Esophagus squamous epithelium (tissue), 4 donors: ENCODE results near the gene SKI.

Experiments
- CTCF ChIP-seq, 6 experiments: fragments of 450-650 bp in 4 of 6; fragments of 200-600 bp in 2 of 6; sonication (generic) in 2 of 6; IDR thresholded peaks; one replicate each; pipeline ENCODE4 v1.5.1; 2016 to 2019; ENCODE audit warnings: antibody characterized with exemption in 6 of 6, mild to moderate bottlenecking in 4 of 6, moderate library complexity in 4 of 6
- POLR2A ChIP-seq, 4 donors: fragments of 450-650 bp; IDR thresholded peaks; one replicate each; pipeline ENCODE4 v1.6.1; 2017; ENCODE audit warnings: antibody characterized with exemption in 4 of 4, mild to moderate bottlenecking in 4 of 4, moderate library complexity in 3 of 4

- TF ChIP-seq CTCF (IDR thresholded peaks at IDR 0.05) (no peak), POLR2A (IDR thresholded peaks at IDR 0.05) (peak in 1 of 4 donors; percentile 34)
These were observed 4.3 kb downstream of the SKI start for GRCh38 chr1:2232255-2232915.
